ENCODE data around the gene C3orf18.

- TF ChIP-seq POLR2AphosphoS5 (IDR thresholded peaks at IDR 0.05) (no peak), CTCF (IDR thresholded peaks at IDR 0.05) (peak in 1 of 2 donors; percentile 76), POLR2A (IDR thresholded peaks at IDR 0.05) (no peak)
Measured at GRCh38 chr3:50550079-50550736, 17.3 kb downstream of the C3orf18 start.
